SK-N-SH (cell line): ENCODE measurements around the gene PACC1.

Experiments
- CTCF ChIP-seq: fragments of 200-600 bp; sonication (generic); IDR thresholded peaks from 2 replicates; pipeline ENCODE4 v1.6.1; 2017; ENCODE audit warnings: antibody characterized with exemption, mild to moderate bottlenecking, moderate library complexity
- EZH2phosphoT487 ChIP-seq: fragments of 200-600 bp; sonication (generic); IDR thresholded peaks from 2 replicates; pipeline ENCODE4 v1.6.1; 2017; ENCODE audit warnings: low read depth, mixed run types, mild to moderate bottlenecking, antibody characterized with exemption, moderate library complexity, borderline replicate concordance
- RCOR1 ChIP-seq: fragments of 150-350 bp; IDR thresholded peaks from 2 replicates; pipeline ENCODE4 v1.6.1; 2017; ENCODE audit warnings: antibody characterized with exemption, low read length

GRCh38 chr1:212452323-212453155 lies 37.9 kb upstream of the PACC1 start:
- no peak for TF ChIP-seq CTCF
- TF ChIP-seq EZH2phosphoT487, result no peak
- no peak for TF ChIP-seq RCOR1
